ENCODE results near the gene NGRN. TPM values are rescaled to one million over a fixed set of nuclear protein-coding genes. Genes with fewer than 3 reads are reported as not detected.

Gene NGRN
- total RNA-seq, 4 donors from 2014 or later = 55.5 to 81.7 (median 71.6) TPM

GRCh38 chr15:90225047-90225446 lies 40.4 kb upstream of the NGRN start:
- DNase-seq (ENCODE audit: low spot score) (no peak), ATAC-seq (ENCODE audit: low FRiP score) (no peak)
- no peak for TF ChIP-seq CTCF (IDR thresholded peaks at IDR 0.05)

GRCh38 chr15:90225504-90226234 lies 39.8 kb upstream of the NGRN start:
- DNase-seq (ENCODE audit: low spot score) = no peak
- no peak for TF ChIP-seq CTCF (IDR thresholded peaks at IDR 0.05)
- ATAC-seq (ENCODE audit: low FRiP score) = no peak

- TF ChIP-seq CTCF (IDR thresholded peaks at IDR 0.05) = no peak
- ATAC-seq (ENCODE audit: low FRiP score) (no peak), DNase-seq (ENCODE audit: low spot score) (no peak)
These were observed 38.1 kb upstream of the NGRN start for GRCh38 chr15:90227336-90227735.

GRCh38 chr15:90227816-90228772 lies 37.4 kb upstream of the NGRN start:
- ATAC-seq (ENCODE audit: low FRiP score) = no peak
- no peak for TF ChIP-seq CTCF (IDR thresholded peaks at IDR 0.05)

GRCh38 chr15:90228960-90229359 lies 36.5 kb upstream of the NGRN start:
- TF ChIP-seq CTCF (IDR thresholded peaks at IDR 0.05) = no peak
- DNase-seq (ENCODE audit: low spot score) = no peak
- ATAC-seq (ENCODE audit: low FRiP score) = no peak

More at GRCh38 chr15:90227816-90228772, 37.4 kb upstream of the NGRN start:
- DNase-seq (ENCODE audit: low spot score) = no peak

- no peak for TF ChIP-seq CTCF (IDR thresholded peaks at IDR 0.05)
- ATAC-seq (ENCODE audit: low FRiP score) = no peak
- DNase-seq (ENCODE audit: low spot score) = no peak
These were observed 35.4 kb upstream of the NGRN start for GRCh38 chr15:90230071-90230494.
